Measurements from ENCODE around the gene FUT6.

GRCh38 chr19:5792224-5792623 is 47.3 kb downstream of the FUT6 start:
- TF ChIP-seq CTCF (IDR thresholded peaks at IDR 0.05) (no peak), POLR2A (IDR thresholded peaks at IDR 0.05) (no peak)

Measured in esophagus squamous epithelium (tissue), 4 donors.